Testis (tissue), 3 donors: Measurements from ENCODE around the gene CHD9NB. TPM values are rescaled to one million over a fixed set of nuclear protein-coding genes. Genes with fewer than 3 reads are reported as not detected.

Experiments
- DNase-seq: peaks from one replicate; pipeline ENCODE4 v3.0.0-alpha.2; 2019
- H3K27ac ChIP-seq, 2 donors: fragments of 200-600 bp; sonication (generic); one replicate each; pipeline ENCODE4 v1.5.1; 2019
- H3K27me3 ChIP-seq: fragments of 200-600 bp; sonication (generic); one replicate; pipeline ENCODE4 v1.5.1; 2019
- H3K36me3 ChIP-seq: fragments of 200-600 bp; sonication (generic); one replicate; pipeline ENCODE4 v1.5.1; 2017; ENCODE audit warnings: low read depth; ENCODE audit errors: missing control alignments
- H3K4me1 ChIP-seq: fragments of 200-600 bp; sonication (generic); one replicate; pipeline ENCODE4 v1.5.1; 2019
- H3K4me3 ChIP-seq, 2 donors: fragments of 200-600 bp; sonication (generic); one replicate each; pipeline ENCODE4 v1.5.1; 2017 to 2019
- H3K9me3 ChIP-seq: fragments of 200-600 bp; sonication (generic); one replicate; pipeline ENCODE4 v1.5.1; 2017
- CTCF ChIP-seq, 3 experiments: fragments of 450-650 bp in 2 of 3; fragments of 200-600 bp in 1 of 3; sonication (generic) in 1 of 3; IDR thresholded peaks; one replicate each; pipeline ENCODE4 v1.5.1; 2016 to 2019; ENCODE audit warnings: antibody characterized with exemption in 3 of 3, mild to moderate bottlenecking in 2 of 3, moderate library complexity in 1 of 3
- POLR2A ChIP-seq: fragments of 450-650 bp; IDR thresholded peaks from one replicate; pipeline ENCODE4 v1.6.1; 2017; ENCODE audit warnings: antibody characterized with exemption, mild to moderate bottlenecking, moderate library complexity
- WGBS, 2 donors: methylation state at CpG; one replicate each; pipeline ENCODE4 v1.1.5; 2018; 5-methylcytosine and 5-hydroxymethylcytosine counted together
- intact Hi-C: fragments of 100-400 bp; cut with DNase I; formaldehyde crosslinking; loops from one replicate; pipeline ENCODE4 v1.15.1; 2023; ENCODE audit warnings: low total_unique reads
- polyA plus RNA-seq: library from polyadenylated mRNA; stranded (reverse); fragments of 350-450 nt; fragmentation: Illumina TruSeq; extraction: RNeasy Lipid Tissue Mini Kit (QIAGEN cat#74804); gene quantifications from one replicate; pipeline ENCODE4 v1.2.3, GENCODE V29; 2014; ENCODE audit warnings: low read depth, low replicate concordance; ENCODE audit not compliant: insufficient read depth
- total RNA-seq, 2 donors: library from RNA; depleted of rRNA; stranded (reverse); fragments of >200 nt; gene quantifications; one replicate each; pipeline ENCODE4 v1.2.3, GENCODE V29; 2016

Gene CHD9NB
- total and polyA plus RNA-seq, 3 donors from 2014 or later: 0.79 to 3.0 TPM; not detected in 1

- H3K9me3 ChIP-seq: no peaks in the 10 kb centered on the region
- intact Hi-C loops: no loop called here
- no peaks in the 10 kb centered on the region for H3K4me1 ChIP-seq
- H3K27me3 ChIP-seq: no peaks in the 10 kb centered on the region
- TF ChIP-seq CTCF (IDR thresholded peaks at IDR 0.05): no peak
- no peak for TF ChIP-seq POLR2A
- no peak overlapping the region for H3K27ac ChIP-seq
- no peak overlapping the region for H3K4me3 ChIP-seq
- H3K36me3 ChIP-seq: no peaks in the 10 kb centered on the region
- 96 to 97% methylated on average over 4 of the region's 4 CpGs for WGBS, 2 donors
- DNase-seq: no peak
Measured at GRCh38 chr16:53024045-53024444, 28.7 kb downstream of the CHD9NB start.

GRCh38 chr16:53022374-53022773 lies 30.3 kb downstream of the CHD9NB start:
- no peak for TF ChIP-seq POLR2A
- peak; percentile 25 to 53 (median 34) for TF ChIP-seq CTCF (IDR thresholded peaks at IDR 0.05)
- peak; percentile 62 for DNase-seq
- H3K9me3 ChIP-seq: no peaks in the 10 kb centered on the region
- H3K27ac ChIP-seq: no peak overlapping the region
- 20 to 33% methylated on average over 5 of the region's 5 CpGs for WGBS, 2 donors
- intact Hi-C loops: no loop called here
- no peaks in the 10 kb centered on the region for H3K36me3 ChIP-seq
- no peak overlapping the region for H3K4me3 ChIP-seq
- no peaks in the 10 kb centered on the region for H3K27me3 ChIP-seq
- H3K4me1 ChIP-seq: no peaks in the 10 kb centered on the region

GRCh38 chr16:53018834-53019416 lies 33.8 kb downstream of the CHD9NB start:
- no peak for TF ChIP-seq CTCF (IDR thresholded peaks at IDR 0.05)
- TF ChIP-seq POLR2A: no peak
- no peaks in the 10 kb centered on the region for H3K4me1 ChIP-seq
- H3K27me3 ChIP-seq: no peaks in the 10 kb centered on the region
- no peaks in the 10 kb centered on the region for H3K9me3 ChIP-seq
- H3K4me3 ChIP-seq: no peak overlapping the region
- WGBS, 2 donors: 75 to 82% methylated on average over 2 of the region's 2 CpGs
- no peak for DNase-seq
- intact Hi-C loops: no loop called here
- H3K36me3 ChIP-seq: no peaks in the 10 kb centered on the region
- H3K27ac ChIP-seq: no peak overlapping the region

DNA sequence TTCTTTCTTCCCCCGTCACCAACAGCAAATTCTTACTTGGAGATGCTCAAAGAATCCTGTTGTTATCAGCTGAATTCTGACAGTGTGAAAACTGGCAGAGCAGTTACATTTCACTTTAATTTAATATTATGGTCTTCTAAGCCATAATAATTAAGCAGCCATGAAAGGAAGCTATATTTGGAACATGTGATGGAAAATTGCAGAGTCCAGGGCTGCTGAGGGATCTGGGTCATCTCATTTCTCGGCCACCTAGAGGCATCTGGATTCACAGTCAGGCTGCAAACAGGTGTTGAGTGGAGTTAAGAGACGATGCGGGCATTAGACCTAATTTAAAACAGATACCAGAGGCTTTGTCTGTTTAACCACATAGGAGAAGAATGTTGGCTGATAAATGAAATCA lies 38.4 kb downstream of the CHD9NB start:
- intact Hi-C loops: no loop called here
- Histone ChIP-seq H3K4me1 (no peaks in the 10 kb centered on the region), H3K27me3 (no peaks in the 10 kb centered on the region), H3K4me3 (no peak overlapping the region), H3K36me3 (no peaks in the 10 kb centered on the region), H3K27ac (no peak overlapping the region), H3K9me3 (no peaks in the 10 kb centered on the region)
- 57 to 72% methylated on average over 4 of the region's 4 CpGs for WGBS, 2 donors
- DNase-seq: no peak
- TF ChIP-seq POLR2A (no peak), CTCF (IDR thresholded peaks at IDR 0.05) (no peak)

DNA sequence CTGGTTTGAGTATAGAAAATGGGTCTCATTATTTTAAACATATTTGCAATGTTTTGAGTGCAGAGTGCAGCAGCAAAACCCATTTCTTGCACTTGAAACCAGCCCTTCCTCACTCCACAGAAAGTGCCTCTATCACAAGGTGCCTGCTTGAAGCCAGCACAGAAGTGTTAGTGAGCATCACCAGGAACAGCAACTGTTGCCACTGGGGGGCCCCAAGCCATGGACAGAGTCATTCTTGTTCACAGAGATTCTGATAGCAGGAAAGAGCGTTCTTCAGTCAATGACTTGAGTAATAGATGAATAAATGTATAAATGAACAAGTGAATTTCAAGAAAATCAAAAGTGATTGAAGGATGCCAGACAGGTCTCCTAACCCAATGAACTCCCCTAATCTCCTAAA lies 45.6 kb downstream of the CHD9NB start:
- 89 to 95% methylated on average over 1 of the region's 1 CpG for WGBS, 2 donors
- no peak overlapping the region for H3K4me3 ChIP-seq
- no peaks in the 10 kb centered on the region for H3K27me3 ChIP-seq
- TF ChIP-seq POLR2A: no peak
- TF ChIP-seq CTCF (IDR thresholded peaks at IDR 0.05): no peak
- no peaks in the 10 kb centered on the region for H3K4me1 ChIP-seq
- H3K9me3 ChIP-seq: no peaks in the 10 kb centered on the region
- H3K36me3 ChIP-seq: no peaks in the 10 kb centered on the region
- intact Hi-C loops: no loop called here
- H3K27ac ChIP-seq: no peak overlapping the region
- DNase-seq: no peak
